IMR-90 (cell line): ENCODE data around the gene ZDHHC8. TPM values are rescaled to one million over a fixed set of nuclear protein-coding genes. Genes with fewer than 3 reads are reported as not detected.

Source experiments
- ATAC-seq: fragments of 200-7000 bp; cut with Tn5 transposase; 2 replicates; pipeline ENCODE4 v1.9.1; 2020; ENCODE audit warnings: low read depth, mild to moderate bottlenecking, moderate library complexity
- BruUV-seq: library from RNA; stranded (reverse); fragments of 400-500 nt; replicated peaks from 2 replicates; lab custom pipeline; 2021; lab: Mats Ljungman, UMichigan
- CTCF ChIA-PET: fragments of 300-600 bp; formaldehyde crosslinking; extraction: SDS; loops from one replicate; lab custom pipeline; 2021; ENCODE audit warnings: antibody characterized with exemption; lab: Yijun Ruan, JAX
- POLR2A ChIA-PET: fragments of 300-600 bp; sonication (Branson Sonifier 250); formaldehyde crosslinking; loops from one replicate; lab custom pipeline; 2022; ENCODE audit warnings: antibody characterized with exemption; ENCODE audit not compliant: unreplicated experiment; lab: Charles Lee
- DNase-seq: peaks from one replicate; pipeline ENCODE4 v3.0.0; 2013
- H2AFZ ChIP-seq: replicated peaks from 2 replicates; pipeline ENCODE3; 2013; ENCODE audit warnings: low read length, mild to moderate bottlenecking; ENCODE audit not compliant: poor library complexity
- H2AK5ac ChIP-seq: 2 replicates; pipeline ENCODE4 v1.6.1; 2013; ENCODE audit warnings: low read depth, low read length, inconsistent platforms
- H2AK9ac ChIP-seq: replicated peaks from 2 replicates; pipeline ENCODE3; 2013; ENCODE audit warnings: mild to moderate bottlenecking, low read depth, low read length, moderate library complexity; ENCODE audit not compliant: poor library complexity
- H2BK120ac ChIP-seq: 2 replicates; pipeline ENCODE4 v1.6.1; 2013; ENCODE audit warnings: low read depth, low read length, inconsistent platforms
- H2BK15ac ChIP-seq: 3 replicates; pipeline ENCODE4 v1.6.1; 2013; ENCODE audit warnings: low read depth, low read length, inconsistent platforms
- H2BK20ac ChIP-seq: 2 replicates; pipeline ENCODE4 v1.6.1; 2013; ENCODE audit warnings: low read depth, mild to moderate bottlenecking, inconsistent platforms, low read length, moderate library complexity
- H2BK5ac ChIP-seq: 2 replicates; pipeline ENCODE4 v1.6.1; 2013; ENCODE audit warnings: mild to moderate bottlenecking, low read depth, low read length, inconsistent platforms; ENCODE audit not compliant: poor library complexity, severe bottlenecking
- H3K14ac ChIP-seq: replicated peaks from 2 replicates; pipeline ENCODE4 v1.6.1; 2013; ENCODE audit warnings: low read depth, low read length, inconsistent platforms
- H3K18ac ChIP-seq: 2 replicates; pipeline ENCODE4 v1.6.1; 2013; ENCODE audit warnings: low read depth, low read length, control low read depth
- H3K23ac ChIP-seq: 2 replicates; pipeline ENCODE4 v1.6.1; 2013; ENCODE audit warnings: low read depth, low read length, inconsistent platforms
- H3K27ac ChIP-seq: 2 replicates; pipeline ENCODE4 v1.5.1; 2013; ENCODE audit warnings: mild to moderate bottlenecking, control low read depth, low read length; ENCODE audit not compliant: insufficient read depth
- H3K27me3 ChIP-seq: 2 replicates; pipeline ENCODE4 v1.6.1; 2013; ENCODE audit warnings: low read length; ENCODE audit not compliant: control insufficient read depth, insufficient read depth
- H3K36me3 ChIP-seq: 2 replicates; pipeline ENCODE4 v1.6.1; 2013; ENCODE audit warnings: low read length, mixed read lengths; ENCODE audit not compliant: control insufficient read depth, insufficient read depth
- H3K4ac ChIP-seq: 2 replicates; pipeline ENCODE4 v1.6.1; 2013; ENCODE audit warnings: low read depth, low read length, inconsistent platforms
- H3K4me1 ChIP-seq: 2 replicates; pipeline ENCODE4 v1.6.1; 2013; ENCODE audit warnings: low read length, mixed read lengths; ENCODE audit not compliant: control insufficient read depth, insufficient read depth
- H3K4me2 ChIP-seq: 2 replicates; pipeline ENCODE4 v1.6.1; 2013; ENCODE audit warnings: low read depth, mild to moderate bottlenecking, control low read depth, low read length, moderate library complexity
- H3K4me3 ChIP-seq: 2 replicates; pipeline ENCODE4 v1.5.1; 2013; ENCODE audit warnings: low read depth, mild to moderate bottlenecking, control low read depth, low read length, moderate library complexity; ENCODE audit not compliant: insufficient read depth
- H3K56ac ChIP-seq: 2 replicates; pipeline ENCODE4 v1.6.1; 2013; ENCODE audit warnings: low read length, inconsistent platforms; ENCODE audit not compliant: insufficient read depth; ENCODE audit errors: extremely low read depth
- H3K79me1 ChIP-seq, 2 experiments: 2 replicates each; pipeline ENCODE4 v1.6.1; 2013; ENCODE audit warnings: low read length in 2 of 2, inconsistent platforms in 1 of 2, low read depth in 1 of 2
- H3K9ac ChIP-seq: 2 replicates; pipeline ENCODE4 v1.6.1; 2013; ENCODE audit warnings: low read depth, low read length, control low read depth
- H3K9me1 ChIP-seq: 2 replicates; pipeline ENCODE4 v1.6.1; 2013; ENCODE audit warnings: low read length, inconsistent platforms; ENCODE audit not compliant: insufficient read depth
- H3K9me3 ChIP-seq: 2 replicates; pipeline ENCODE4 v1.6.1; 2013; ENCODE audit warnings: low read length; ENCODE audit not compliant: control insufficient read depth, insufficient read depth
- H4K20me1 ChIP-seq: 2 replicates; pipeline ENCODE4 v1.6.1; 2013; ENCODE audit warnings: low read length, inconsistent platforms; ENCODE audit not compliant: insufficient read depth
- H4K5ac ChIP-seq: 2 replicates; pipeline ENCODE4 v1.6.1; 2013; ENCODE audit warnings: mild to moderate bottlenecking, low read depth, low read length, control low read depth
- H4K8ac ChIP-seq, 2 experiments: 2 replicates each; pipeline ENCODE4 v1.6.1; 2013; ENCODE audit warnings: low read depth in 2 of 2, low read length in 2 of 2, control low read depth in 1 of 2, inconsistent platforms in 1 of 2
- H4K91ac ChIP-seq: 2 replicates; pipeline ENCODE4 v1.6.1; 2013; ENCODE audit warnings: low read depth, low read length, inconsistent platforms; ENCODE audit not compliant: insufficient read depth
- BHLHE40 ChIP-seq: fragments of 150-350 bp; IDR thresholded peaks from 2 replicates; pipeline ENCODE4 v1.6.1; 2016; ENCODE audit warnings: mild to moderate bottlenecking, low read depth, low read length
- WGBS, 2 experiments: methylation state at CpG; one replicate each; pipeline versions ENCODE4 v1.1.5 to v1.1.7; 2013; ENCODE audit warnings: missing lambda C conversion rate in 2 of 2; ENCODE audit not compliant: insufficient read length in 1 of 2; ENCODE audit errors: extremely low coverage in 2 of 2; 5-methylcytosine and 5-hydroxymethylcytosine counted together
- dilution Hi-C: fragments of 300-500 bp; cut with HindIII; formaldehyde crosslinking; loops from one replicate; pipeline ENCODE4 v1.14.3; 2018; ENCODE audit warnings: low sequenced_read_pairs; ENCODE audit not compliant: unreplicated experiment
- in situ Hi-C: fragments of 300-500 bp; cut with MboI; formaldehyde crosslinking; loops from 3 replicates; pipeline ENCODE4 v1.14.3; 2019; ENCODE audit warnings: low sequenced_read_pairs, inconsistent platforms, mixed read lengths
- intact Hi-C: fragments of 100-400 bp; cut with micrococcal nuclease; formaldehyde crosslinking; loops from 2 replicates; pipeline ENCODE4 v1.10.0; 2022
- polyA plus RNA-seq, 3 experiments: library from polyadenylated mRNA; depleted of rRNA; stranded (reverse); fragments of >200 nt; gene quantifications; 2 replicates each; pipeline ENCODE4 v1.2.3, GENCODE V29; 2012; ENCODE audit warnings: low replicate concordance in 1 of 3
- total RNA-seq: library from RNA; depleted of rRNA; stranded (reverse); fragments of >200 nt; gene quantifications from 2 replicates; pipeline ENCODE4 v1.2.3, GENCODE V29; 2012
- TF ChIP-seq, protein P1 (sequence below): fragments of 150-350 bp; IDR thresholded peaks from 2 replicates; pipeline ENCODE4 v1.6.1; 2016; ENCODE audit warnings: low read depth, mild to moderate bottlenecking, low read length, moderate library complexity, borderline replicate concordance

Gene ZDHHC8
- total and polyA plus RNA-seq, 2 of the 4 experiments (the other 2 are of a cell fraction): 2.5 to 72.6 TPM

DNA sequence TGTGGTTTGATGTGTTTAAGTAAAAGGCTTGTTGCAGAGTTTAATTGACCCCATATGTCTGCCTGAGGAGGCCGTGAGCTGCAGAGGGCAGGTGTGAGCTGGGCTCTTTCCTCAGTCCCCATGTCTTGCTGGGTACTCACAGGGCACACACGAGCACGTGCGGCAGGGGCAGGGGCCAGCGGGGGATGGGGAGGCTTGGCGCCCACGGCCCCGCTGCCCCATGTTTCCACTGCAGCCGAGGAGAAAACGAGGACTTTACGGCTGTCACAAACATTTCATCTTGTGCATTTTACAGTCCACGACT is 43.9 kb downstream of the ZDHHC8 start:
- DNase-seq: peak; percentile 24
- peak; percentile 39; the same call in 1 of the 2 replicates for ATAC-seq
- Histone ChIP-seq H3K27me3 (peaks cover 32% of the 10 kb centered on the region), H3K56ac (no peak overlapping the region), H3K18ac (no peak overlapping the region), H2BK120ac (no peak overlapping the region), H3K27ac (no peak overlapping the region), H3K9me1 (no peaks in the 10 kb centered on the region), H3K79me1 (no peaks in the 10 kb centered on the region), H2BK15ac (no peak overlapping the region), H3K14ac (no peak overlapping the region), H2BK5ac (no peak overlapping the region), H4K20me1 (no peaks in the 10 kb centered on the region), H3K4me2 (no peak overlapping the region), H2AFZ (no peak overlapping the region), H4K91ac (no peak overlapping the region), H2AK9ac (no peak overlapping the region), H3K4me3 (no peak overlapping the region), H4K5ac (no peak overlapping the region), H3K23ac (no peak overlapping the region), H3K4me1 (no peaks in the 10 kb centered on the region), H2BK20ac (no peak overlapping the region), H2AK5ac (no peak overlapping the region), H3K9me3 (no peaks in the 10 kb centered on the region), H4K8ac (no peak overlapping the region), H3K4ac (no peak overlapping the region), H3K9ac (no peak overlapping the region), H3K36me3 (no peaks in the 10 kb centered on the region)
- 39% methylated on average over 2 of the region's 12 CpGs; no CpG with 5 or more reads in 1 of the 2 experiments for WGBS, 2 experiments
- no TSS peak for BruUV-seq
- dilution Hi-C loops (no loop called here), in situ Hi-C loops (no loop called here), intact Hi-C loops (loop anchor here (5.0 kb wide), 1 partner anchor 92 kb away; the partner anchor contains the start of gene RTN4R)
- POLR2A ChIA-PET: no interaction called here
- CTCF ChIA-PET: no interaction called here
- TF ChIP-seq BHLHE40: peak; percentile 21; the same call in 1 of the 2 replicates
- TF ChIP-seq, protein P1, sequence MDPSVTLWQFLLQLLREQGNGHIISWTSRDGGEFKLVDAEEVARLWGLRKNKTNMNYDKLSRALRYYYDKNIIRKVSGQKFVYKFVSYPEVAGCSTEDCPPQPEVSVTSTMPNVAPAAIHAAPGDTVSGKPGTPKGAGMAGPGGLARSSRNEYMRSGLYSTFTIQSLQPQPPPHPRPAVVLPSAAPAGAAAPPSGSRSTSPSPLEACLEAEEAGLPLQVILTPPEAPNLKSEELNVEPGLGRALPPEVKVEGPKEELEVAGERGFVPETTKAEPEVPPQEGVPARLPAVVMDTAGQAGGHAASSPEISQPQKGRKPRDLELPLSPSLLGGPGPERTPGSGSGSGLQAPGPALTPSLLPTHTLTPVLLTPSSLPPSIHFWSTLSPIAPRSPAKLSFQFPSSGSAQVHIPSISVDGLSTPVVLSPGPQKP: no peak
